Caco-2 (cell line): ENCODE results near the gene FAM43B. TPM values are rescaled to one million over a fixed set of nuclear protein-coding genes. Genes with fewer than 3 reads are reported as not detected.

ENCODE experiments used
- BruUV-seq: library from RNA; stranded (reverse); fragments of 400-500 nt; replicated peaks from 2 replicates; lab custom pipeline; 2021; lab: Mats Ljungman, UMichigan
- CTCF ChIA-PET: fragments of 300-600 bp; sonication (Branson Sonifier 250); formaldehyde crosslinking; loops from one replicate; lab custom pipeline; 2022; ENCODE audit warnings: antibody characterized with exemption; lab: Charles Lee
- POLR2A ChIA-PET: fragments of 300-600 bp; sonication (Branson Sonifier 250); formaldehyde crosslinking; loops from one replicate; lab custom pipeline; 2022; ENCODE audit warnings: antibody characterized with exemption; lab: Charles Lee
- DNase-seq, 2 experiments: peaks; one replicate each; pipeline versions ENCODE4 v3.0.0 to v3.0.0-alpha.2; 2020 to 2022
- H3K27me3 ChIP-seq: replicated peaks from 2 replicates; pipeline ENCODE4 v1.6.0; 2011; ENCODE audit warnings: low read length; ENCODE audit not compliant: control insufficient read depth, insufficient read depth
- H3K36me3 ChIP-seq: 2 replicates; pipeline ENCODE4 v1.5.1; 2011; ENCODE audit warnings: low read length; ENCODE audit not compliant: control insufficient read depth, insufficient read depth
- H3K4me1 ChIP-seq: fragments of 250-450 bp; sonication (Bioruptor Pico); 2 replicates; pipeline ENCODE4 v1.5.1; 2020; ENCODE audit warnings: mild to moderate bottlenecking
- H3K4me3 ChIP-seq: 2 replicates; pipeline ENCODE4 v1.5.1; 2011; ENCODE audit warnings: low read depth, mild to moderate bottlenecking, control low read depth, low read length
- H3K9me3 ChIP-seq: fragments of 250-450 bp; sonication (Bioruptor Pico); 2 replicates; pipeline ENCODE4 v1.5.1; 2020; ENCODE audit warnings: mild to moderate bottlenecking, moderate library complexity
- H3K27ac Mint-ChIP-seq: one replicate; pipeline ENCODE4 v1.8.0; 2022; ENCODE audit warnings: mixed read lengths; ENCODE audit not compliant: unreplicated experiment
- H3K27me3 Mint-ChIP-seq: one replicate; pipeline ENCODE4 v1.8.0; 2022; ENCODE audit warnings: mixed read lengths; ENCODE audit not compliant: insufficient read depth, unreplicated experiment
- H3K36me3 Mint-ChIP-seq: one replicate; pipeline ENCODE4 v1.8.0; 2022; ENCODE audit warnings: mild to moderate bottlenecking, mixed read lengths; ENCODE audit not compliant: insufficient read depth, unreplicated experiment
- H3K4me1 Mint-ChIP-seq: one replicate; pipeline ENCODE4 v1.8.0; 2022; ENCODE audit warnings: low read depth, mixed read lengths; ENCODE audit not compliant: unreplicated experiment
- H3K4me3 Mint-ChIP-seq: one replicate; pipeline ENCODE4 v1.8.0; 2022; ENCODE audit warnings: mild to moderate bottlenecking, moderate library complexity, mixed read lengths; ENCODE audit not compliant: unreplicated experiment
- H3K9me3 Mint-ChIP-seq: one replicate; pipeline ENCODE4 v1.8.0; 2022; ENCODE audit warnings: mixed read lengths; ENCODE audit not compliant: unreplicated experiment
- CTCF ChIP-seq, 2 experiments: fragments of 200-600 bp in 1 of 2; IDR thresholded peaks; 1 replicate in 1 of 2; 2 replicates in 1 of 2; pipeline versions ENCODE4 v1.5.1 to v1.8.0; 2011 to 2022; ENCODE audit warnings: antibody characterized with exemption in 1 of 2, control low read depth in 1 of 2, inconsistent platforms in 1 of 2, low read depth in 1 of 2, low read length in 1 of 2, mild to moderate bottlenecking in 1 of 2, moderate library complexity in 1 of 2; ENCODE audit not compliant: insufficient read depth in 1 of 2, severe bottlenecking in 1 of 2, unreplicated experiment in 1 of 2
- intact Hi-C: fragments of 100-400 bp; cut with micrococcal nuclease; formaldehyde crosslinking; loops from one replicate; pipeline ENCODE4 v1.10.0; 2022; ENCODE audit not compliant: unreplicated experiment
- total RNA-seq: library from RNA; stranded (reverse); gene quantifications from 2 replicates; pipeline ENCODE4 v1.2.3, GENCODE V29; 2022

FAM43B gene
- total RNA-seq, 1 experiment from 2014 or later = 3.6 TPM

GRCh38 chr1:20569523-20570098 is 17.2 kb downstream of the FAM43B start:
- ChIA-PET CTCF (no interaction called here), POLR2A (no interaction called here)
- BruUV-seq = no TSS peak
- Histone ChIP-seq H3K27me3 (no peaks in the 10 kb centered on the region), H3K36me3 (no peaks in the 10 kb centered on the region), H3K4me1 (no peaks in the 10 kb centered on the region), H3K4me3 (no peak overlapping the region), H3K9me3 (no peaks in the 10 kb centered on the region)
- H3K4me3 Mint-ChIP-seq = no peak overlapping the region
- intact Hi-C loops = no loop called here
- H3K36me3 Mint-ChIP-seq = no peaks in the 10 kb centered on the region
- no peaks in the 10 kb centered on the region for H3K4me1 Mint-ChIP-seq
- no peak overlapping the region for H3K27ac Mint-ChIP-seq
- no peak for DNase-seq
- no peak for TF ChIP-seq CTCF (IDR thresholded peaks at IDR 0.05; ENCODE audit: insufficient read depth in 1 of 2, low read depth in 1 of 2, low read length in 1 of 2, severe bottlenecking in 1 of 2, unreplicated experiment in 1 of 2)
- peaks cover 18% of the 10 kb centered on the region for H3K9me3 Mint-ChIP-seq
- no peaks in the 10 kb centered on the region for H3K27me3 Mint-ChIP-seq

GRCh38 chr1:20571427-20571826 is 19.1 kb downstream of the FAM43B start:
- Mint-ChIP-seq H3K4me1 (no peaks in the 10 kb centered on the region), H3K36me3 (no peaks in the 10 kb centered on the region), H3K27ac (no peak overlapping the region), H3K27me3 (no peaks in the 10 kb centered on the region), H3K4me3 (no peak overlapping the region), H3K9me3 (peaks cover 18% of the 10 kb centered on the region)
- ChIA-PET POLR2A (interaction anchor here (0.5 kb wide), 1 partner anchor 211 kb away, joined by 5 read pairs; no protein-coding TSS in a partner anchor), CTCF (no interaction called here)
- H3K36me3 ChIP-seq = no peaks in the 10 kb centered on the region
- intact Hi-C loops = no loop called here
- no peak overlapping the region for H3K4me3 ChIP-seq
- DNase-seq = no peak
- no TSS peak for BruUV-seq
- H3K9me3 ChIP-seq = no peaks in the 10 kb centered on the region
- H3K4me1 ChIP-seq = no peaks in the 10 kb centered on the region
- H3K27me3 ChIP-seq = no peaks in the 10 kb centered on the region
- no peak for TF ChIP-seq CTCF (IDR thresholded peaks at IDR 0.05; ENCODE audit: insufficient read depth in 1 of 2, low read depth in 1 of 2, low read length in 1 of 2, severe bottlenecking in 1 of 2, unreplicated experiment in 1 of 2)

- intact Hi-C loops = loop anchor here (2.0 kb wide), 1 partner anchor 59 kb away; the partner anchor contains the start of gene PINK1
- Mint-ChIP-seq H3K36me3 (no peaks in the 10 kb centered on the region), H3K9me3 (peaks cover 18% of the 10 kb centered on the region)
Measured at GRCh38 chr1:20573987-20574386, 21.6 kb downstream of the FAM43B start.

More at GRCh38 chr1:20573987-20574386, 21.6 kb downstream of the FAM43B start:
- no peaks in the 10 kb centered on the region for H3K9me3 ChIP-seq
- TF ChIP-seq CTCF (IDR thresholded peaks at IDR 0.05; ENCODE audit: insufficient read depth in 1 of 2, low read depth in 1 of 2, low read length in 1 of 2, severe bottlenecking in 1 of 2, unreplicated experiment in 1 of 2) = no peak
- no peak overlapping the region for H3K4me3 ChIP-seq
- DNase-seq = no peak
- H3K4me1 ChIP-seq = no peaks in the 10 kb centered on the region
- BruUV-seq = no TSS peak
- no peaks in the 10 kb centered on the region for H3K4me1 Mint-ChIP-seq
- CTCF ChIA-PET = interaction anchor here (1.2 to 2.9 kb wide), 2 partner anchors 9 to 60 kb away, joined by 7 to 41 read pairs; partner anchors contain the start of gene PINK1
- H3K27me3 ChIP-seq = no peaks in the 10 kb centered on the region
- H3K27me3 Mint-ChIP-seq = no peaks in the 10 kb centered on the region
- no peak overlapping the region for H3K4me3 Mint-ChIP-seq
- H3K27ac Mint-ChIP-seq = no peak overlapping the region
- no peaks in the 10 kb centered on the region for H3K36me3 ChIP-seq
- POLR2A ChIA-PET = no interaction called here
